NOMO-1 treated with dmso at 0.1 percent for 144 hours (cell line): ENCODE measurements around the gene DXO.
A peak's percentile ranks its signal among the peaks of the same experiment; 100 is the strongest.
"Not testable (repeated sequence)": the region's sequence is repeated elsewhere in the genome, so short reads cannot be mapped to it uniquely, and the experiment has no call there.

Experiments used
- DNase-seq: peaks from one replicate; lab custom pipeline; 2025; ENCODE audit not compliant: unreplicated experiment; lab: John Stamatoyannopoulos, UW

Gene DXO

GRCh38 chr6:31932137-31932536 lies 39.8 kb downstream of the DXO start:
- not testable (repeated sequence) for DNase-seq

- no peak for DNase-seq
These were observed 41.0 kb downstream of the DXO start for GRCh38 chr6:31930962-31931361.

DNA sequence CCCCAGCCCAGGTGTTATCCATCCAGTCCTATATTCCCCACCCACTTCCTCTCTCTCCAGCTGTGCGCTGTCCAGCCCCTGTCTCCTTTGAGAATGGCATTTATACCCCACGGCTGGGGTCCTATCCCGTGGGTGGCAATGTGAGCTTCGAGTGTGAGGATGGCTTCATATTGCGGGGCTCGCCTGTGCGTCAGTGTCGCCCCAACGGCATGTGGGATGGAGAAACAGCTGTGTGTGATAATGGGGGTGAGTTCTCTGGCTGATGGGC lies 43.3 kb downstream of the DXO start:
- DNase-seq = no peak

DNA sequence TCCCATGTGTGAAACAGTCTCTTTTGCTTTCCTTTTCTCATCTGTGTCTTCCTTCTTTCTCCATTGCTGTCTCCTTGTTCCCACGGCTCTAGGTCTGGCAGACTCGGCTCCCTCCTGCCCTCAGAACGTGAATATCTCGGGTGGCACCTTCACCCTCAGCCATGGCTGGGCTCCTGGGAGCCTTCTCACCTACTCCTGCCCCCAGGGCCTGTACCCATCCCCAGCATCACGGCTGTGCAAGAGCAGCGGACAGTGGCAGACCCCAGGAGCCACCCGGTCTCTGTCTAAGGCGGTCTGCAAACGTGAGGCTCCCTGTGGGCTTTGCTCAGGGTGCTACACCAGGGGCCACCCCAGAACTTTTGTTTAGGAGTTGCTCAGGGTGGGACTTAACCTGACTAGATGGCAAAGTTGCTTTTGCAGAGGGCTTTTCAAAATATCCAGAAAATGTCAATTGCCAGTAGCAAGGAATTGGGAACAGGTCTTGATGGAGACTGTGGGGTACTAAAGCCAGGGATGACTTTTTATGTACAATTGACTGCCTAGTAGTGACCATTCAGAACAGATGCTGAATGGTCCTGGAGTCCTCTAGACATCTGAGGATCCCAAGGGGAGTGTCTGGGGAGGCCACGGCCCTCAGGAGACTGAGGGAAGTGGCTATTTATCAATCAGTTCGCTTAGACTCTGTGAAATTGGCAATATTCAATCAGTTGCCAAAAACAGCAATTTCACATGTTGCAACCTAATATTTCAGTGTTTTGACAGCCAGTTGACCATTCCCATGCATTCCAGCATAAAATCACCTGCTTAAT lies 43.9 kb downstream of the DXO start:
- DNase-seq = no peak

DNA sequence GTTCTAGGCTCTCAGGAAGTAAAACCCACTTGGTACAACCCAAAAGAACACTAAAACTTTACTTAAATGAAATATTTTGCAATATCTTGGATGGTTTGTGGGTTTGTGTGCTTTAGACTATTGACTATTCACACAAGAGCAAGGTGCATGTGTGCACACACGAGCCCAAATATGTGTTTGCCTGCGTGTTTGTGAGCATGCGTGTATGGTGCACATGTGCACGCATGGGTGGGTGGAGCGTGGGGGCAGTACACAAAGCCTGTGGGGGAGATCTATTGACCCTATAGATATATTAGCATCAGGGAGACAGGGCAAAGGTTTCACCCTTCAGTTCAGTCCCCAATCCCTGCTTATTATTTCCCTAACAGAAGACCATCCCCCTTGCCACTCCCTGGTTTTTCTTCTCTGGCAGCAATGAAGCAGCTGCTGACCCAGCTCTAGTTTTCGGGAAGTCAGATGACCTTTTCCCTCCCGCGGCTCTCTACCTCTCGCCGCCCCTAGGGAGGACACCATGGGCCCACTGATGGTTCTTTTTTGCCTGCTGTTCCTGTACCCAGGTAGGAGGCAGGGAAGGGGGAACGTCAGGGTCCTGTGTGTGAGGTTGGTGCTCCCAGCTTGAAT lies 44.6 kb downstream of the DXO start, which contains the start of gene C2:
Gene C2, plus strand, starts transcription at position 476 of the 621 bp plus-strand sequence. Its CDS starts 36 bp downstream, at position 512.
- no peak for DNase-seq

- DNase-seq = no peak
These were observed 49.0 kb downstream of the DXO start for GRCh38 chr6:31922942-31923341.

DNA sequence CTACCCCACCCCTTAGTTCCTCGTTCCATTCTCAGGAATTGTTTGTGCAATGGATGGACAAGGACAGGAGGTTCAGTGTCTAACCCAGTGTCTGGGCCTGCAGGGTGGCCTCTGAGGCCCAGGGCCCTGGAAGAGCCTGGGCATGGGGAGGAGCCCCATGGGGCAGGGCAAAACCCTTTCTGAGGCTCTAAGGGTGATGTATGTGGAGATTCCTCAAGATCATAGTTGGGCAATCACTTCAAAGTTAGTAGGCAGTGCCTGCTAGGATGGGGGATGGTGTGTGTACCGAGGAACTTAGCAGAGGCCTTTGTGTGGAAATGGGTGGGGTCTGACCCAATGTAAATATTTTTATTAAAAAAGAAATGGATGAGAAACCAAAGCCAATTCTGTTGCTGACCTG lies 51.1 kb downstream of the DXO start:
- peak; percentile 29 for DNase-seq
